ENCODE data around the gene POMGNT1.
"Not testable (repeated sequence)": the region's sequence is repeated elsewhere in the genome, so short reads cannot be mapped to it uniquely, and the experiment has no call there.

The POMGNT1 gene

DNA sequence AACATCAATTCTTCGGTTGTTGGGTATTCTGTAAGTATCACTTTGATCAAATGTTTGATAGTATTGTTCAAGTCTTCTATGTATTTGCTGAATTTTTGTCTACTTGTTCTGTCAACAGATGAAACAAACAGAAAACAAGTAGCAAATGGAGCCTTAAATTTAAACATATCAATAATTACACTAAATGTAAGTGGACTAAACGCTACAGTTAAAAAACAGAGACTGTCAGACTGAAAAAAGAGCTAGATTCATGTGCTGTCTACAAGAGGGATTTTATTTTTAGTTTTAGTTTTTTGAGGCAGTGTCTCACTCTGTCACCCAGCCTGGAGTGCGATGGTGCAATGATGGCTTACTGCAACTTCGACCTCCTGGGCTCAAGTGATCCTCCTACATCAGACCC lies 38.6 kb upstream of the POMGNT1 start:
- TF ChIP-seq CTCF (IDR thresholded peaks at IDR 0.05; ENCODE audit: low read depth, low read length): no peak
- H3K4me3 ChIP-seq (replicated peaks in 1 of 2; ENCODE audit: low read depth in 2 of 2, low read length in 2 of 2): no peak overlapping the region
- DNase-seq (ENCODE audit: low read depth in 2 of 2): no peak

- DNase-seq (ENCODE audit: low read depth in 2 of 2): not testable (repeated sequence)
These were observed 33.0 kb upstream of the POMGNT1 start for GRCh38 chr1:46231231-46231630.

GRCh38 chr1:46224966-46225365 lies 26.7 kb upstream of the POMGNT1 start:
- no peak overlapping the region for H3K4me3 ChIP-seq (replicated peaks in 1 of 2; ENCODE audit: low read depth in 2 of 2, low read length in 2 of 2)
- no peak for DNase-seq (ENCODE audit: low read depth in 2 of 2)
- TF ChIP-seq CTCF (IDR thresholded peaks at IDR 0.05; ENCODE audit: low read depth, low read length): no peak

More at GRCh38 chr1:46231231-46231630, 33.0 kb upstream of the POMGNT1 start:
- not testable (repeated sequence) for H3K4me3 ChIP-seq (replicated peaks in 1 of 2; ENCODE audit: low read depth in 2 of 2, low read length in 2 of 2)

- DNase-seq (ENCODE audit: low read depth in 2 of 2): peak; percentile 93 to 94
- TF ChIP-seq CTCF (IDR thresholded peaks at IDR 0.05; ENCODE audit: low read depth, low read length): peak; percentile 88
- no peak overlapping the region for H3K4me3 ChIP-seq (replicated peaks in 1 of 2; ENCODE audit: low read depth in 2 of 2, low read length in 2 of 2)
These were observed 25.3 kb upstream of the POMGNT1 start for GRCh38 chr1:46223472-46223943.

DNA sequence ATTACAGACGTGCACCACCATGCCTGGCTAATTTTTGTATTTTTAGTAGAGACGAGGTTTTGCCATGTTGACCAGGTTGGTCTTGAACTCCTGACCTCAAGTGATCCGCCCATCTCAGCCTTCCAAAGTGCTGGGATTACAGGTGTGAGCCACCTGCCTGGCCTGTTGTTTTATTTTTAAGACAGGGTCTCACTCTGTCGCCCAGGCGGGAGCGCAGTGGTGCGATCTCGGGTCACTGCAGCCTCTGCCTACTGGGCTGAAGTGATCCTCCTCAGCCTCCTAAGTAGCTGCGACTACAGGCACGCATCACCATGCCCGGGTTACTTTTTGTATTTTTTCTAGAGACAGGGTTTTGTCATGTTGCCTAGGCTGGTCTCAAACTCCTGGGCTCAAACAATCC lies 24.8 kb upstream of the POMGNT1 start:
- not testable (repeated sequence) for H3K4me3 ChIP-seq (replicated peaks in 1 of 2; ENCODE audit: low read depth in 2 of 2, low read length in 2 of 2); DNase-seq (ENCODE audit: low read depth in 2 of 2)

GRCh38 chr1:46221749-46222148 lies 23.5 kb upstream of the POMGNT1 start:
- no peak overlapping the region for H3K4me3 ChIP-seq (replicated peaks in 1 of 2; ENCODE audit: low read depth in 2 of 2, low read length in 2 of 2)
- TF ChIP-seq CTCF (IDR thresholded peaks at IDR 0.05; ENCODE audit: low read depth, low read length): no peak
- DNase-seq (ENCODE audit: low read depth in 2 of 2): no peak

GRCh38 chr1:46220808-46221207 lies 22.6 kb upstream of the POMGNT1 start:
- no peak for DNase-seq (ENCODE audit: low read depth in 2 of 2)
- TF ChIP-seq CTCF (IDR thresholded peaks at IDR 0.05; ENCODE audit: low read depth, low read length): no peak
- no peak overlapping the region for H3K4me3 ChIP-seq (replicated peaks in 1 of 2; ENCODE audit: low read depth in 2 of 2, low read length in 2 of 2)

Measured in cardiac fibroblast (primary cell).